WTC11 (cell line): ENCODE results near the gene PRCC. TPM values are rescaled to one million over a fixed set of nuclear protein-coding genes. Genes with fewer than 3 reads are reported as not detected.

Experiments
- ATAC-seq: fragments of 200-7000 bp; cut with Tn5 transposase; 2 replicates; pipeline ENCODE4 v1.10.0; 2021; ENCODE audit warnings: mild to moderate bottlenecking, moderate library complexity
- CTCF ChIA-PET: fragments of 300-600 bp; sonication (Branson Sonifier 250); formaldehyde crosslinking; loops from one replicate; lab custom pipeline; 2021; ENCODE audit warnings: antibody characterized with exemption; lab: Charles Lee
- POLR2A ChIA-PET: fragments of 350-600 bp; sonication (Branson Sonifier 250); formaldehyde crosslinking; loops from one replicate; lab custom pipeline; 2021; ENCODE audit warnings: antibody characterized with exemption; lab: Charles Lee
- DNase-seq: peaks from one replicate; pipeline ENCODE4 v3.0.0; 2021; ENCODE audit warnings: low spot score
- H3K27ac Mint-ChIP-seq: 2 replicates; pipeline ENCODE4 v1.8.0; 2021; ENCODE audit warnings: mixed read lengths
- H3K27me3 Mint-ChIP-seq: 2 replicates; pipeline ENCODE4 v1.8.0; 2021; ENCODE audit warnings: low read depth, mild to moderate bottlenecking, moderate library complexity, mixed read lengths
- H3K36me3 Mint-ChIP-seq: 2 replicates; pipeline ENCODE4 v1.8.0; 2021; ENCODE audit warnings: mixed read lengths
- H3K4me1 Mint-ChIP-seq: 2 replicates; pipeline ENCODE4 v1.8.0; 2022; ENCODE audit warnings: mixed read lengths
- H3K4me3 Mint-ChIP-seq: 2 replicates; pipeline ENCODE4 v1.8.0; 2021; ENCODE audit warnings: mild to moderate bottlenecking, moderate library complexity, mixed read lengths
- H3K9me3 Mint-ChIP-seq: 2 replicates; pipeline ENCODE4 v1.8.0; 2021; ENCODE audit warnings: mixed read lengths
- ATF1 ChIP-seq: sonication (generic); formaldehyde crosslinking; IDR thresholded peaks from 2 replicates; pipeline ENCODE4 v1.8.1; 2023; ENCODE audit warnings: mild to moderate bottlenecking, moderate library complexity, missing genetic modification reagents
- ESRRA ChIP-seq: sonication (generic); formaldehyde crosslinking; IDR thresholded peaks from 2 replicates; pipeline ENCODE4 v1.8.1; 2022; ENCODE audit warnings: mild to moderate bottlenecking, missing genetic modification reagents, borderline replicate concordance
- ETV6 ChIP-seq: sonication (generic); formaldehyde crosslinking; IDR thresholded peaks from 2 replicates; pipeline ENCODE4 v1.8.1; 2022; ENCODE audit warnings: mild to moderate bottlenecking, missing genetic modification reagents
- FOXJ3 ChIP-seq: sonication (generic); formaldehyde crosslinking; IDR thresholded peaks from 2 replicates; pipeline ENCODE4 v1.9.0; 2021; ENCODE audit warnings: missing genetic modification reagents, mild to moderate bottlenecking, borderline replicate concordance
- GABPB1 ChIP-seq: sonication (generic); formaldehyde crosslinking; IDR thresholded peaks from 2 replicates; pipeline ENCODE4 v1.8.1; 2023; ENCODE audit warnings: mild to moderate bottlenecking, missing genetic modification reagents
- IRF2 ChIP-seq: sonication (generic); formaldehyde crosslinking; IDR thresholded peaks from 2 replicates; pipeline ENCODE4 v1.8.0; 2022; ENCODE audit warnings: low read depth, missing genetic modification reagents, borderline replicate concordance
- NFATC4 ChIP-seq: fragments of 250-450 bp; sonication (Bioruptor Pico); IDR thresholded peaks from 2 replicates; pipeline ENCODE4 v1.9.0; 2021; ENCODE audit warnings: mild to moderate bottlenecking
- NR2C2 ChIP-seq: sonication (generic); formaldehyde crosslinking; IDR thresholded peaks from 2 replicates; pipeline ENCODE4 v1.8.0; 2022; ENCODE audit warnings: mild to moderate bottlenecking, missing genetic modification reagents
- SMAD4 ChIP-seq: sonication (generic); formaldehyde crosslinking; IDR thresholded peaks from 2 replicates; pipeline ENCODE4 v1.8.0; 2022; ENCODE audit warnings: mild to moderate bottlenecking, missing genetic modification reagents
- SP1 ChIP-seq: sonication (generic); formaldehyde crosslinking; conservative IDR thresholded peaks from 2 replicates; pipeline ENCODE4 v1.8.1; 2022; ENCODE audit warnings: missing genetic modification reagents
- TP53 ChIP-seq: sonication (generic); formaldehyde crosslinking; IDR thresholded peaks from 2 replicates; pipeline ENCODE4 v1.8.1; 2023; ENCODE audit warnings: mild to moderate bottlenecking, missing genetic modification reagents
- ZNF317 ChIP-seq: sonication (generic); formaldehyde crosslinking; IDR thresholded peaks from 2 replicates; pipeline ENCODE4 v1.8.1; 2023; ENCODE audit warnings: low read depth, mild to moderate bottlenecking, moderate library complexity, missing genetic modification reagents, borderline replicate concordance
- total RNA-seq: library from RNA; stranded (reverse); gene quantifications from 3 replicates; pipeline ENCODE4 v1.2.3, GENCODE V29; 2021
- TF ChIP-seq, protein P1 (sequence below): sonication (generic); formaldehyde crosslinking; IDR thresholded peaks from 2 replicates; pipeline ENCODE4 v1.8.0; 2022; ENCODE audit warnings: mild to moderate bottlenecking, missing genetic modification reagents
- TF ChIP-seq, protein P2 (sequence below): sonication (generic); formaldehyde crosslinking; IDR thresholded peaks from 2 replicates; pipeline ENCODE4 v1.8.0; 2023; ENCODE audit warnings: mild to moderate bottlenecking, missing genetic modification reagents
- TF ChIP-seq, protein P3 (sequence below): sonication (generic); formaldehyde crosslinking; IDR thresholded peaks from 2 replicates; pipeline ENCODE4 v1.8.1; 2022; ENCODE audit warnings: low read depth, missing genetic modification reagents, borderline replicate concordance
- TF ChIP-seq, protein P4 (sequence below): fragments of 250-450 bp; sonication (Bioruptor Pico); IDR thresholded peaks from 2 replicates; pipeline ENCODE4 v2.1.2; 2022; ENCODE audit warnings: mild to moderate bottlenecking, moderate library complexity
- TF ChIP-seq, protein P5 (sequence below): fragments of 250-450 bp; sonication (Bioruptor Pico); conservative IDR thresholded peaks from 2 replicates; pipeline ENCODE4 v1.9.0; 2021; ENCODE audit warnings: mild to moderate bottlenecking

PRCC gene
- total RNA-seq, 1 experiment from 2014 or later = 97.4 TPM

DNA sequence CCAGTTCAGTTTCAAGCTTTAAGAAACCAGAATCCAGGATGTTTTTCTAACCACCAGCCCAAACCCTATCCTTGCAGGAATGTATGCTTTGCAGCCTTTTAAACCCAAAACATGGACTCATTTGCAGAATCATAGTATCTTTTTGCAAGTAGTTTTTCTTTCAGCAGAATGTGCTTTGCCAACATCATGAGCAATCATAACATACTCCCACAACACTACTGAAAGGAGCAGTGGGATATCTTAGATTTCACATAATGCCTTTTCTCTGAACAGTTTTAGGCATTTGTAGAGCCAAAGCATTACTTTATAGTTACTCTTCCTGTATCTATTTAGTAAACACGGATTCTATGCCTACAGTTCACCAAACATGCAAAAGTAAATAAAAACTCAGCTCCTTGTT lies 59.3 kb downstream of the PRCC start (continued):
- TF ChIP-seq ETV6 (no peak), IRF2 (CRISPR knock-in tag) (no peak), ZNF317 (CRISPR knock-in tag) (no peak)

DNA sequence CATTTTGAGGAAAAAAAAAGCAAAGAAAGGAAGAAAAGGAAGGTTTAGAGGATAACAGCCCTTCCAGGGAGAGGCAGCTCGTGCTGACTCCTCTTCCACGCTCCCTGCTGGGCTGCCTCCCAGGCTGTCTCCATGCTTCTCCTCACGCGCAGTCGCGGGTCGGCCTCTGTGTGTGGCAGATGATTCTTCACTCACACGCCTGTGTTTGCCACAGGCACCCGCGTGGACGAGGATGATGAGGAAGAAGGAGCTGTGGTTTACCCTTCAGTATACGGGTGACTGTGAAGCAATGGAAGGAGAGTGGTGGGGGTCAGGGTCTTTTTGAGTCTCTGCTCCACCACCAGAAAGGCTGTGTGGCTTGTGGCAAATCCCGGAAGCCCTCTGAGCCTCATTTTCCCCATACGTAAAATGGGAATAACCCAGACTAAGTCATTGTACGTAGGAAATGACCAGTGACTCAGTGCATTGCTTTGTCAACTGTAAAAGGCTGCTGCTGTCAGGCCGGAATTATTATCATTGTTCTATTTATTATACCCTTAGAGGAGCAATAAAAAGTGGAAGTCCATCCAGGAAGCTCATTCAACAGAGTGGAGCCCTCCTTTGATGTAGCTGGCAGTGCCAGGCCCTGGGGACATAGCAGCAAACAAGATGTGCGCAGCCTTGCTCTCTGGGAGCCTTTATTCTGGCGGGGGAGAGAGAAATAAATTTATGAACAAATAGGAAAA lies 61.2 kb downstream of the PRCC start:
- Mint-ChIP-seq H3K9me3 (no peaks in the 10 kb centered on the region), H3K4me1 (no peaks in the 10 kb centered on the region), H3K36me3 (no peaks in the 10 kb centered on the region), H3K27me3 (peaks cover 49% of the 10 kb centered on the region), H3K27ac (no peak overlapping the region), H3K4me3 (no peak overlapping the region)
- DNase-seq (no peak), ATAC-seq (no peak)
- CTCF ChIA-PET = interaction anchor here (1.0 to 5.6 kb wide), 4 partner anchors 10 to 103 kb away, joined by 3 to 24 read pairs (median 6); partner anchors contain the start of genes INSRR and NTRK1
- TF ChIP-seq SMAD4 (CRISPR knock-in tag) = no peak
- no peak for TF ChIP-seq NR2C2
- TF ChIP-seq GABPB1 = no peak
- TF ChIP-seq, protein P1, sequence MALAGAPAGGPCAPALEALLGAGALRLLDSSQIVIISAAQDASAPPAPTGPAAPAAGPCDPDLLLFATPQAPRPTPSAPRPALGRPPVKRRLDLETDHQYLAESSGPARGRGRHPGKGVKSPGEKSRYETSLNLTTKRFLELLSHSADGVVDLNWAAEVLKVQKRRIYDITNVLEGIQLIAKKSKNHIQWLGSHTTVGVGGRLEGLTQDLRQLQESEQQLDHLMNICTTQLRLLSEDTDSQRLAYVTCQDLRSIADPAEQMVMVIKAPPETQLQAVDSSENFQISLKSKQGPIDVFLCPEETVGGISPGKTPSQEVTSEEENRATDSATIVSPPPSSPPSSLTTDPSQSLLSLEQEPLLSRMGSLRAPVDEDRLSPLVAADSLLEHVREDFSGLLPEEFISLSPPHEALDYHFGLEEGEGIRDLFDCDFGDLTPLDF = no peak
- no peak for TF ChIP-seq TP53 (CRISPR knock-in tag)
- TF ChIP-seq, protein P2, sequence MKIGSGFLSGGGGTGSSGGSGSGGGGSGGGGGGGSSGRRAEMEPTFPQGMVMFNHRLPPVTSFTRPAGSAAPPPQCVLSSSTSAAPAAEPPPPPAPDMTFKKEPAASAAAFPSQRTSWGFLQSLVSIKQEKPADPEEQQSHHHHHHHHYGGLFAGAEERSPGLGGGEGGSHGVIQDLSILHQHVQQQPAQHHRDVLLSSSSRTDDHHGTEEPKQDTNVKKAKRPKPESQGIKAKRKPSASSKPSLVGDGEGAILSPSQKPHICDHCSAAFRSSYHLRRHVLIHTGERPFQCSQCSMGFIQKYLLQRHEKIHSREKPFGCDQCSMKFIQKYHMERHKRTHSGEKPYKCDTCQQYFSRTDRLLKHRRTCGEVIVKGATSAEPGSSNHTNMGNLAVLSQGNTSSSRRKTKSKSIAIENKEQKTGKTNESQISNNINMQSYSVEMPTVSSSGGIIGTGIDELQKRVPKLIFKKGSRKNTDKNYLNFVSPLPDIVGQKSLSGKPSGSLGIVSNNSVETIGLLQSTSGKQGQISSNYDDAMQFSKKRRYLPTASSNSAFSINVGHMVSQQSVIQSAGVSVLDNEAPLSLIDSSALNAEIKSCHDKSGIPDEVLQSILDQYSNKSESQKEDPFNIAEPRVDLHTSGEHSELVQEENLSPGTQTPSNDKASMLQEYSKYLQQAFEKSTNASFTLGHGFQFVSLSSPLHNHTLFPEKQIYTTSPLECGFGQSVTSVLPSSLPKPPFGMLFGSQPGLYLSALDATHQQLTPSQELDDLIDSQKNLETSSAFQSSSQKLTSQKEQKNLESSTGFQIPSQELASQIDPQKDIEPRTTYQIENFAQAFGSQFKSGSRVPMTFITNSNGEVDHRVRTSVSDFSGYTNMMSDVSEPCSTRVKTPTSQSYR (CRISPR knock-in tag) = no peak
- TF ChIP-seq, protein P3, sequence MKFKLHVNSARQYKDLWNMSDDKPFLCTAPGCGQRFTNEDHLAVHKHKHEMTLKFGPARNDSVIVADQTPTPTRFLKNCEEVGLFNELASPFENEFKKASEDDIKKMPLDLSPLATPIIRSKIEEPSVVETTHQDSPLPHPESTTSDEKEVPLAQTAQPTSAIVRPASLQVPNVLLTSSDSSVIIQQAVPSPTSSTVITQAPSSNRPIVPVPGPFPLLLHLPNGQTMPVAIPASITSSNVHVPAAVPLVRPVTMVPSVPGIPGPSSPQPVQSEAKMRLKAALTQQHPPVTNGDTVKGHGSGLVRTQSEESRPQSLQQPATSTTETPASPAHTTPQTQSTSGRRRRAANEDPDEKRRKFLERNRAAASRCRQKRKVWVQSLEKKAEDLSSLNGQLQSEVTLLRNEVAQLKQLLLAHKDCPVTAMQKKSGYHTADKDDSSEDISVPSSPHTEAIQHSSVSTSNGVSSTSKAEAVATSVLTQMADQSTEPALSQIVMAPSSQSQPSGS (CRISPR knock-in tag) = no peak
- TF ChIP-seq SP1 (CRISPR knock-in tag) = no peak
- no peak for TF ChIP-seq NFATC4 (CRISPR knock-in tag)
- TF ChIP-seq, protein P4, sequence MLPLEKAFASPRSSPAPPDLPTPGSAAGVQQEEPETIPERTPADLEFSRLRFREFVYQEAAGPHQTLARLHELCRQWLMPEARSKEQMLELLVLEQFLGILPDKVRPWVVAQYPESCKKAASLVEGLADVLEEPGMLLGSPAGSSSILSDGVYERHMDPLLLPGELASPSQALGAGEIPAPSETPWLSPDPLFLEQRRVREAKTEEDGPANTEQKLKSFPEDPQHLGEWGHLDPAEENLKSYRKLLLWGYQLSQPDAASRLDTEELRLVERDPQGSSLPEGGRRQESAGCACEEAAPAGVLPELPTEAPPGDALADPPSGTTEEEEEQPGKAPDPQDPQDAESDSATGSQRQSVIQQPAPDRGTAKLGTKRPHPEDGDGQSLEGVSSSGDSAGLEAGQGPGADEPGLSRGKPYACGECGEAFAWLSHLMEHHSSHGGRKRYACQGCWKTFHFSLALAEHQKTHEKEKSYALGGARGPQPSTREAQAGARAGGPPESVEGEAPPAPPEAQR (CRISPR knock-in tag) = no peak
- TF ChIP-seq, protein P5, sequence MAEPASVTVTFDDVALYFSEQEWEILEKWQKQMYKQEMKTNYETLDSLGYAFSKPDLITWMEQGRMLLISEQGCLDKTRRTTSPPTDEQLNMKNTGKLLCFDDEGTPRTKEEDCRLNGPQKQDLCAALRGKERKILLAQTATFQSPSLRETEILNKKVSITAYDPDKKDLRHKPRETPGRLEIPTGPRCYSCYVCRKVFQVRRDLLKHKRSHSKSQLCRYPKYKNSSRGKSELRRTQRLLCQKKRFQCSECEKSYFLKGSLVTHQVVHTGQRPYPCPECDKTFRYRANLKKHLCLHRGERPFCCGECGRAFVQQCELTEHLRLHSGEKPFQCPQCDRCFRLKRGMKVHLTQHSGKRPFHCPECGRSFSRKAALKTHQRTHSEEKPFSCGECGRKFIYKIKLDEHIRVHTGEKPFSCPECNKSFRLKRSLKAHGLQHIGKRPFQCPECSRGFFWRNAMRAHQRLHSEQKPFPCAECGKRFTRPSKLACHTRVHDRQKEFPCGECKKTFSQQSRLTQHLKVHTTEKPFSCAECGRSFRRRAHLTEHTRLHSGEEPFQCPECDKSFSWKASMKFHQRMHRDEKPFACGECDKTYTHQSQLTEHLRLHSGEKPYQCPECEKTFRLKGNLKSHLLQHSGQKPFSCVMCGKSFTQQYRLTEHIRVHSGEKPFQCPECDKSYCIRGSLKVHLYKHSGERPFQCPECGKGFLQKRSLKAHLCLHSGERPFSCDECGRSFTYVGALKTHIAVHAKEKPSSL = no peak
- TF ChIP-seq ESRRA = no peak
- TF ChIP-seq FOXJ3 (CRISPR knock-in tag) = no peak
- TF ChIP-seq ATF1 = no peak
- POLR2A ChIA-PET = no interaction called here
